ENCODE results near the gene EME2.
A peak's percentile ranks its signal among the peaks of the same experiment; 100 is the strongest.

EME2 gene

DNA sequence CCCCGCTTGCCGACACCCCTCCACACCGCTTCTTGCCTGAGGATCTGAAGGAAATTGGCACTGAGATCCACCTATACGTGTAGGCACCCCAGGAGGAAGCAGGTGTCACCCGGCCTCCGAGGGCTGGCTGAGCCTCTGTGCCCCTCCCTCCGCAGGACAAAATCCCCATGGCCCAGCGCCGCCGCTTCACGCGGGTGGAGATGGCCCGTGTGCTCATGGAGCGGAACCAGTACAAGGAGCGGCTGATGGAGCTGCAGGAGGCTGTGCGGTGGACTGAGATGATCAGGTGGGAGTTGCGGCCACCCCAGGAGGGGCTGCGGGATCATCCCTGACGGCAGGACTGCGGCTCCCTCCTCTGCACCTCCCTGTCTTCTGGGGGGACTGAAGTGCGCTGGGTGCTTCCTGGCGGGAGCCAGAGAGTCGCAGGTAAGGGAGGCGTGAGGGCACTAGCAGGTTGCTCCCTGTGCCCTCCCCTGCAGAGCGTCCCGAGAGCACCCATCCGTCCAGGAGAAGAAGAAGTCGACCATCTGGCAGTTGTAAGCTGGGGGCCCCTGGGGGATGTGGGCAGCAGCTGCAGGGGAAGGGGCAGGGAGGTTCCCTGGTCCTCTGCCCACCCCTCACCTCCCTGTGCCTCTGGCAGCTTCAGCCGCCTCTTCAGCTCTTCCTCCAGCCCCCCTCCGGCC, 10.3 kb upstream of the EME2 start:
- Histone ChIP-seq H3K4me1 (ENCODE audit: control insufficient read depth, insufficient read depth, low read length) (no peaks in the 10 kb centered on the region), H3K27me3 (ENCODE audit: control insufficient read depth, insufficient read depth, low read length) (no peaks in the 10 kb centered on the region), H3K9ac (ENCODE audit: low read depth, low read length) (no peak overlapping the region), H3K36me3 (ENCODE audit: control insufficient read depth, insufficient read depth, low read length) (peaks cover 41% of the 10 kb centered on the region), H3K9me3 (ENCODE audit: control insufficient read depth, insufficient read depth, low read length) (no peaks in the 10 kb centered on the region), H3K4me3 (ENCODE audit: low read depth, low read length) (no peak overlapping the region)

GRCh38 chr16:1762879-1763520, 9.6 kb upstream of the EME2 start:
- H3K36me3 ChIP-seq (ENCODE audit: control insufficient read depth, insufficient read depth, low read length), result peaks cover 47% of the 10 kb centered on the region
- no peaks in the 10 kb centered on the region for H3K4me1 ChIP-seq (ENCODE audit: control insufficient read depth, insufficient read depth, low read length)
- no peak overlapping the region for H3K4me3 ChIP-seq (ENCODE audit: low read depth, low read length)

GRCh38 chr16:1763521-1764511, 8.8 kb upstream of the EME2 start:
- Histone ChIP-seq H3K4me3 (ENCODE audit: low read depth, low read length) (peak overlapping the region; percentile 49), H3K9me3 (ENCODE audit: control insufficient read depth, insufficient read depth, low read length) (no peaks in the 10 kb centered on the region), H3K4me1 (ENCODE audit: control insufficient read depth, insufficient read depth, low read length) (no peaks in the 10 kb centered on the region), H3K36me3 (ENCODE audit: control insufficient read depth, insufficient read depth, low read length) (peaks cover 54% of the 10 kb centered on the region), H3K9ac (ENCODE audit: low read depth, low read length) (no peak overlapping the region), H3K27me3 (ENCODE audit: control insufficient read depth, insufficient read depth, low read length) (no peaks in the 10 kb centered on the region)

More at GRCh38 chr16:1762879-1763520, 9.6 kb upstream of the EME2 start:
- Histone ChIP-seq H3K9ac (ENCODE audit: low read depth, low read length) (no peak overlapping the region), H3K9me3 (ENCODE audit: control insufficient read depth, insufficient read depth, low read length) (no peaks in the 10 kb centered on the region), H3K27me3 (ENCODE audit: control insufficient read depth, insufficient read depth, low read length) (no peaks in the 10 kb centered on the region)

DNA sequence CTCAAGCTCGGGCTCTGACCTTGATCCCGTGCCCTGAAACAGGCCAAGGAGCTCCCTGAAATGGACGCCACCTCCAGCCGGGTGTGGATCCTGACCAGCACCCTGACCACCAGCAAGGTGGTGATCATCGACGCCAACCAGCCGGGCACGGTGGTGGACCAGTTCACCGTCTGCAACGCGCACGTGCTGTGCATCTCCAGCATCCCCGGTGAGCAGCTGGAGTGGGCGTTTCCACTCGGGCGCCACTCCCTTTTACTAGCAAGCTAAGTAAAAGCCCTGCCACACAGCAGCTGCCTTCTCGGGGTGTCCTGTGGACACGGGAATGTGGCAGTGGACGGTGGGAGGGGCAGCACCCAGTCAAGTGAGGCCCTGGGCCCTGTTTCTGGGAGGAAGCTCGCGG, 7.6 kb upstream of the EME2 start:
- H3K9me3 ChIP-seq (ENCODE audit: control insufficient read depth, insufficient read depth, low read length), result no peaks in the 10 kb centered on the region
- H3K4me1 ChIP-seq (ENCODE audit: control insufficient read depth, insufficient read depth, low read length), result peaks cover under 1% of the 10 kb centered on the region
- peaks cover 55% of the 10 kb centered on the region for H3K36me3 ChIP-seq (ENCODE audit: control insufficient read depth, insufficient read depth, low read length)
- no peak overlapping the region for H3K9ac ChIP-seq (ENCODE audit: low read depth, low read length)
- no peaks in the 10 kb centered on the region for H3K27me3 ChIP-seq (ENCODE audit: control insufficient read depth, insufficient read depth, low read length)
- H3K4me3 ChIP-seq (ENCODE audit: low read depth, low read length), result no peak overlapping the region

- peaks cover 47% of the 10 kb centered on the region for H3K36me3 ChIP-seq (ENCODE audit: control insufficient read depth, insufficient read depth, low read length)
- H3K9me3 ChIP-seq (ENCODE audit: control insufficient read depth, insufficient read depth, low read length), result no peaks in the 10 kb centered on the region
- peaks cover 2% of the 10 kb centered on the region for H3K4me1 ChIP-seq (ENCODE audit: control insufficient read depth, insufficient read depth, low read length)
- no peak overlapping the region for H3K9ac ChIP-seq (ENCODE audit: low read depth, low read length)
- no peak overlapping the region for H3K4me3 ChIP-seq (ENCODE audit: low read depth, low read length)
- H3K27me3 ChIP-seq (ENCODE audit: control insufficient read depth, insufficient read depth, low read length), result no peaks in the 10 kb centered on the region
Observed at GRCh38 chr16:1765826-1766225, 6.8 kb upstream of the EME2 start.

- no peak overlapping the region for H3K4me3 ChIP-seq (ENCODE audit: low read depth, low read length)
- no peaks in the 10 kb centered on the region for H3K27me3 ChIP-seq (ENCODE audit: control insufficient read depth, insufficient read depth, low read length)
- H3K9ac ChIP-seq (ENCODE audit: low read depth, low read length), result no peak overlapping the region
- H3K9me3 ChIP-seq (ENCODE audit: control insufficient read depth, insufficient read depth, low read length), result no peaks in the 10 kb centered on the region
- H3K36me3 ChIP-seq (ENCODE audit: control insufficient read depth, insufficient read depth, low read length), result peaks cover 44% of the 10 kb centered on the region
- H3K4me1 ChIP-seq (ENCODE audit: control insufficient read depth, insufficient read depth, low read length), result peaks cover 2% of the 10 kb centered on the region
Observed at GRCh38 chr16:1766231-1766630, 6.4 kb upstream of the EME2 start.

- H3K27me3 ChIP-seq (ENCODE audit: control insufficient read depth, insufficient read depth, low read length), result no peaks in the 10 kb centered on the region
- H3K4me1 ChIP-seq (ENCODE audit: control insufficient read depth, insufficient read depth, low read length), result peaks cover 2% of the 10 kb centered on the region
- no peaks in the 10 kb centered on the region for H3K9me3 ChIP-seq (ENCODE audit: control insufficient read depth, insufficient read depth, low read length)
- no peak overlapping the region for H3K9ac ChIP-seq (ENCODE audit: low read depth, low read length)
- peaks cover 44% of the 10 kb centered on the region for H3K36me3 ChIP-seq (ENCODE audit: control insufficient read depth, insufficient read depth, low read length)
- H3K4me3 ChIP-seq (ENCODE audit: low read depth, low read length), result no peak overlapping the region
Observed at GRCh38 chr16:1766701-1767100, 5.9 kb upstream of the EME2 start.

- no peak overlapping the region for H3K9ac ChIP-seq (ENCODE audit: low read depth, low read length)
- H3K36me3 ChIP-seq (ENCODE audit: control insufficient read depth, insufficient read depth, low read length), result peaks cover 44% of the 10 kb centered on the region
Observed at GRCh38 chr16:1767116-1767994, 5.3 kb upstream of the EME2 start.

GRCh38 chr16:1768061-1768766, 4.4 kb upstream of the EME2 start:
- Histone ChIP-seq H3K4me3 (ENCODE audit: low read depth, low read length) (no peak overlapping the region), H3K27me3 (ENCODE audit: control insufficient read depth, insufficient read depth, low read length) (no peaks in the 10 kb centered on the region), H3K9me3 (ENCODE audit: control insufficient read depth, insufficient read depth, low read length) (no peaks in the 10 kb centered on the region), H3K4me1 (ENCODE audit: control insufficient read depth, insufficient read depth, low read length) (peaks cover 2% of the 10 kb centered on the region), H3K9ac (ENCODE audit: low read depth, low read length) (no peak overlapping the region), H3K36me3 (ENCODE audit: control insufficient read depth, insufficient read depth, low read length) (peaks cover 41% of the 10 kb centered on the region)

More at GRCh38 chr16:1767116-1767994, 5.3 kb upstream of the EME2 start:
- no peaks in the 10 kb centered on the region for H3K27me3 ChIP-seq (ENCODE audit: control insufficient read depth, insufficient read depth, low read length)
- H3K4me1 ChIP-seq (ENCODE audit: control insufficient read depth, insufficient read depth, low read length), result peaks cover 2% of the 10 kb centered on the region
- no peak overlapping the region for H3K4me3 ChIP-seq (ENCODE audit: low read depth, low read length)
- no peaks in the 10 kb centered on the region for H3K9me3 ChIP-seq (ENCODE audit: control insufficient read depth, insufficient read depth, low read length)

DNA sequence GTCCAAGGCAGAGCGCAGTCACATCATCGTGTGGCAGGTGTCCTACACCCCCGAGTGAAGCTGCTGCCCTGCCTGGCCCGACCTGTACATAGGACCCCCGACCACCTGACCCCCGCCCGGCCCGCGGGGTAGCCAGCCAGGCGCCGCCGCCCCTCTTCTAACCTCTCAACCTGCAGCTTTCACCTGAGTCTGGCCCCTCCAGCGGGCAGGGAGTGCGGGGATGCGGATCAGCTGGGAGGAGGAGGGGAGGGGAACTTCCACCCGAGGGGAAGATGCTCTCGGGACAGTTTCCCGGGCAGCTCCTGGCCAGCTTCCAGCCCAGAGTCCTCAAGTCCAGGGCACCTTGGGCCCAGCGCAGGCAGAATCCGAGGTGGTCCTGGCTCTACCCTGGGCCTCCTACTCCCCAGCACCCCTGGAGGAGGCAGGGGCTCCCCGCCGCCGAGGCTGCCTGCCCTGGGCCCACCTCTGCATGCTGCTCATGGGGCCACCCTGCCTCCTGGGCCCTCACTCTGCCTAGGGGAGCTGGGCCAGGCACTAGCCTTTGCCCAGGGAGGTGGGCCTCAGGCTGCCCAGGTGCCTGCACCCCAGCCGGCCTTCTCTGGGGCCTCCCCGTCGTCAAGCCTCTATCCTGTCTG, 3.7 kb upstream of the EME2 start:
- no peak overlapping the region for H3K4me3 ChIP-seq (ENCODE audit: low read depth, low read length)
- H3K9me3 ChIP-seq (ENCODE audit: control insufficient read depth, insufficient read depth, low read length), result no peaks in the 10 kb centered on the region
- peaks cover 40% of the 10 kb centered on the region for H3K36me3 ChIP-seq (ENCODE audit: control insufficient read depth, insufficient read depth, low read length)
- peaks cover 2% of the 10 kb centered on the region for H3K4me1 ChIP-seq (ENCODE audit: control insufficient read depth, insufficient read depth, low read length)
- H3K9ac ChIP-seq (ENCODE audit: low read depth, low read length), result no peak overlapping the region
- H3K27me3 ChIP-seq (ENCODE audit: control insufficient read depth, insufficient read depth, low read length), result no peaks in the 10 kb centered on the region

Data from iPS-15b (cell line).